ENCODE data around the gene SLIT3.

SLIT3 gene

GRCh38 chr5:168714046-168714445 lies 586.9 kb downstream of the SLIT3 start:
- DNase-seq, result no peak

GRCh38 chr5:168713051-168713450 lies 587.9 kb downstream of the SLIT3 start:
- DNase-seq, result no peak

GRCh38 chr5:168712280-168712924 lies 588.5 kb downstream of the SLIT3 start:
- no peak for DNase-seq

- no peak for DNase-seq
Observed at GRCh38 chr5:168710706-168711105, 590.2 kb downstream of the SLIT3 start.

GRCh38 chr5:168707716-168708695 lies 592.9 kb downstream of the SLIT3 start:
- DNase-seq, result no peak

- DNase-seq, result peak; percentile 17 to 37
Observed at GRCh38 chr5:168706655-168707069, 594.3 kb downstream of the SLIT3 start.

GRCh38 chr5:168705321-168705720 lies 595.6 kb downstream of the SLIT3 start:
- DNase-seq, result no peak

- no peak for DNase-seq
Observed at GRCh38 chr5:168702511-168702910, 598.4 kb downstream of the SLIT3 start.

- DNase-seq, result no peak
Observed at GRCh38 chr5:168701641-168702040, 599.3 kb downstream of the SLIT3 start.

- DNase-seq, result no peak
Observed at GRCh38 chr5:168699002-168699401, 601.9 kb downstream of the SLIT3 start.

- no peak for DNase-seq
Observed at GRCh38 chr5:168697034-168697720, 603.8 kb downstream of the SLIT3 start.

GRCh38 chr5:168696611-168697010 lies 604.3 kb downstream of the SLIT3 start:
- no peak for DNase-seq

- DNase-seq, result no peak
Observed at GRCh38 chr5:168695301-168695835, 605.6 kb downstream of the SLIT3 start.

GRCh38 chr5:168694289-168694688 lies 606.6 kb downstream of the SLIT3 start:
- DNase-seq, result no peak

GRCh38 chr5:168693883-168694282 lies 607.1 kb downstream of the SLIT3 start:
- DNase-seq, result no peak

- DNase-seq, result no peak
Observed at GRCh38 chr5:168693297-168693696, 607.6 kb downstream of the SLIT3 start.

GRCh38 chr5:168691891-168692290 lies 609.0 kb downstream of the SLIT3 start:
- DNase-seq, result no peak

GRCh38 chr5:168689260-168689659 lies 611.7 kb downstream of the SLIT3 start:
- DNase-seq, result no peak

- no peak for DNase-seq
Observed at GRCh38 chr5:168686837-168687236, 614.1 kb downstream of the SLIT3 start.

GRCh38 chr5:168685566-168685965 lies 615.4 kb downstream of the SLIT3 start:
- DNase-seq, result no peak

- DNase-seq, result no peak
Observed at GRCh38 chr5:168683927-168684295, 617.0 kb downstream of the SLIT3 start.

- DNase-seq, result peak; percentile 29 to 38
Observed at GRCh38 chr5:168683247-168683926, 617.6 kb downstream of the SLIT3 start.

Data from activated CD4-positive, alpha-beta T cell treated with anti-CD3 and anti-CD28 coated beads, Interleukin-2, amount 50 U/mL, for 48 hours (primary cell).